SK-N-SH (cell line): ENCODE measurements around the gene MTERF2. TPM values are rescaled to one million over a fixed set of nuclear protein-coding genes. Genes with fewer than 3 reads are reported as not detected.

Source experiments
- CTCF ChIA-PET: fragments of 300-600, 350-600 bp; formaldehyde crosslinking; extraction: SDS; loops from one replicate; lab custom pipeline; 2021; lab: Yijun Ruan, JAX
- POLR2A ChIA-PET: fragments of 350-600 bp; sonication (Branson Sonifier 250); formaldehyde crosslinking; extraction: SDS; loops from one replicate; lab custom pipeline; 2020; ENCODE audit warnings: antibody characterized with exemption, inconsistent platforms; lab: Yijun Ruan, JAX
- DNase-seq: peaks from one replicate; pipeline ENCODE4 v3.0.0; 2012
- H2AFZ ChIP-seq: fragments of 200-600 bp; sonication (generic); 2 replicates; pipeline ENCODE4 v1.8.1; 2016; ENCODE audit warnings: antibody characterized with exemption, mild to moderate bottlenecking, low read depth
- H3F3A ChIP-seq: fragments of 200-600 bp; sonication (generic); replicated peaks from 2 replicates; pipeline ENCODE3; 2016; ENCODE audit warnings: antibody characterized with exemption, mild to moderate bottlenecking; ENCODE audit not compliant: insufficient read depth
- H3K27ac ChIP-seq, 2 experiments: fragments of 200-500 bp in 1 of 2; fragments of 200-600 bp in 1 of 2; sonication (Bioruptor generic) in 1 of 2; sonication (generic), shearing (Covaris generic) in 1 of 2; 2 replicates each; pipeline versions ENCODE4 v1.5.1 to v1.6.1; 2014 to 2016; ENCODE audit warnings: low read depth in 2 of 2, inconsistent platforms in 1 of 2, low read length in 1 of 2, mild to moderate bottlenecking in 1 of 2, mixed read lengths in 1 of 2
- H3K27me3 ChIP-seq: fragments of 200-600 bp; sonication (generic), shearing (Covaris generic); 2 replicates; pipeline ENCODE4 v1.6.1; 2016; ENCODE audit warnings: mixed run types; ENCODE audit not compliant: insufficient read depth
- H3K36me3 ChIP-seq, 2 experiments: fragments of 200-500 bp in 1 of 2; fragments of 200-600 bp in 1 of 2; sonication (Bioruptor generic) in 1 of 2; sonication (generic) in 1 of 2; replicated peaks in 1 of 2; 2 replicates each; pipeline versions ENCODE3 to v1.5.1; 2014 to 2016; ENCODE audit warnings: low read length in 1 of 2, mild to moderate bottlenecking in 1 of 2; ENCODE audit not compliant: insufficient read depth in 2 of 2, control insufficient read depth in 1 of 2
- H3K4me1 ChIP-seq, 2 experiments: fragments of 200-500 bp in 1 of 2; fragments of 200-600 bp in 1 of 2; sonication (Bioruptor generic) in 1 of 2; sonication (generic), shearing (Covaris generic) in 1 of 2; 2 replicates each; pipeline versions ENCODE4 v1.5.1 to v1.6.1; 2014 to 2016; ENCODE audit warnings: low read depth in 1 of 2, low read length in 1 of 2, mixed run types in 1 of 2; ENCODE audit not compliant: insufficient read depth in 2 of 2, control insufficient read depth in 1 of 2
- H3K4me2 ChIP-seq: fragments of 200-600 bp; sonication (generic), shearing (Covaris generic); 2 replicates; pipeline ENCODE4 v1.6.1; 2017; ENCODE audit warnings: mixed run types
- H3K4me3 ChIP-seq, 2 experiments: fragments of 200-500 bp in 1 of 2; fragments of 200-600 bp in 1 of 2; sonication (Bioruptor generic) in 1 of 2; sonication (generic), shearing (Covaris generic) in 1 of 2; 2 replicates each; pipeline versions ENCODE4 v1.5.1 to v1.8.1; 2014 to 2016; ENCODE audit warnings: low read depth in 2 of 2, inconsistent platforms in 1 of 2, low read length in 1 of 2, mild to moderate bottlenecking in 1 of 2, mixed read lengths in 1 of 2, moderate library complexity in 1 of 2
- H3K79me2 ChIP-seq: fragments of 200-600 bp; sonication (generic); 2 replicates; pipeline ENCODE4 v1.8.1; 2017; ENCODE audit warnings: mild to moderate bottlenecking; ENCODE audit not compliant: insufficient read depth
- H3K9ac ChIP-seq: fragments of 200-600 bp; sonication (generic); 2 replicates; pipeline ENCODE4 v1.6.1; 2017; ENCODE audit warnings: mixed run types
- H3K9me2 ChIP-seq: fragments of 200-600 bp; sonication (generic); 2 replicates; pipeline ENCODE4 v1.6.1; 2017; ENCODE audit warnings: mixed run types
- H3K9me3 ChIP-seq: fragments of 200-600 bp; sonication (generic); 2 replicates; pipeline ENCODE4 v1.6.1; 2017; ENCODE audit warnings: mixed run types, mild to moderate bottlenecking, moderate library complexity
- H4K20me1 ChIP-seq: fragments of 200-600 bp; sonication (generic); 2 replicates; pipeline ENCODE4 v1.6.1; 2017; ENCODE audit warnings: mild to moderate bottlenecking, mixed run types; ENCODE audit not compliant: insufficient read depth
- CHD2 ChIP-seq: fragments of 150-350 bp; IDR thresholded peaks from 2 replicates; pipeline ENCODE4 v1.6.1; 2018; ENCODE audit warnings: low read length; ENCODE audit not compliant: partially characterized antibody
- EP300 ChIP-seq, 2 experiments: IDR thresholded peaks; 2 replicates each; pipeline versions ENCODE4 v1.4.0 to v1.6.1; 2012; ENCODE audit warnings: borderline replicate concordance in 1 of 2, low read depth in 1 of 2, low read length in 1 of 2
- EZH2phosphoT487 ChIP-seq: fragments of 200-600 bp; sonication (generic); IDR thresholded peaks from 2 replicates; pipeline ENCODE4 v1.6.1; 2017; ENCODE audit warnings: low read depth, mixed run types, mild to moderate bottlenecking, antibody characterized with exemption, moderate library complexity, borderline replicate concordance
- FOSL2 ChIP-seq: IDR thresholded peaks from 2 replicates; pipeline ENCODE4 v1.4.0; 2012; ENCODE audit warnings: low read depth, mild to moderate bottlenecking, moderate library complexity, borderline replicate concordance
- FOXM1 ChIP-seq: IDR thresholded peaks from 2 replicates; pipeline ENCODE4 v1.4.0; 2012; ENCODE audit warnings: low read depth, mild to moderate bottlenecking
- JUND ChIP-seq: IDR thresholded peaks from 2 replicates; pipeline ENCODE4 v1.4.0; 2012
- MEF2A ChIP-seq: IDR thresholded peaks from 2 replicates; pipeline ENCODE4 v1.4.0; 2012; ENCODE audit warnings: low read depth, borderline replicate concordance
- NRF1 ChIP-seq: IDR thresholded peaks from 2 replicates; pipeline ENCODE4 v1.6.1; 2012; ENCODE audit warnings: low read depth, mild to moderate bottlenecking, low read length
- PBX3 ChIP-seq: IDR thresholded peaks from 2 replicates; pipeline ENCODE4; 2012
- POLR2AphosphoS5 ChIP-seq: IDR thresholded peaks from 2 replicates; pipeline ENCODE4 v1.6.1; 2012; ENCODE audit warnings: low read depth, low read length
- RAD21 ChIP-seq: IDR thresholded peaks from 2 replicates; pipeline ENCODE4 v1.6.1; 2012; ENCODE audit warnings: mild to moderate bottlenecking, low read length
- REST ChIP-seq: IDR thresholded peaks from 2 replicates; pipeline ENCODE4 v1.6.1; 2012; ENCODE audit warnings: mild to moderate bottlenecking, low read depth, low read length, moderate library complexity
- SMC3 ChIP-seq: IDR thresholded peaks from 2 replicates; pipeline ENCODE4 v1.6.1; 2012; ENCODE audit warnings: low read depth, low read length, improper control_type of control experiment
- TAF1 ChIP-seq: IDR thresholded peaks from 2 replicates; pipeline ENCODE4 v1.6.1; 2012; ENCODE audit warnings: low read depth, mild to moderate bottlenecking, low read length, moderate library complexity, borderline replicate concordance
- TCF12 ChIP-seq: IDR thresholded peaks from 2 replicates; pipeline ENCODE4 v1.4.0; 2012
- TEAD4 ChIP-seq: IDR thresholded peaks from 2 replicates; pipeline ENCODE4 v1.4.0; 2012; ENCODE audit warnings: mild to moderate bottlenecking, borderline replicate concordance; ENCODE audit not compliant: insufficient read depth
- YY1 ChIP-seq: IDR thresholded peaks from 2 replicates; pipeline ENCODE4 v1.4.0; 2012; ENCODE audit warnings: low read depth, mild to moderate bottlenecking
- WGBS: methylation state at CpG from one replicate; pipeline ENCODE4 v1.1.6; 2017; ENCODE audit warnings: low lambda C conversion rate; 5-methylcytosine and 5-hydroxymethylcytosine counted together
- polyA plus RNA-seq, 3 experiments: library from polyadenylated mRNA; depleted of rRNA; stranded (reverse); fragments of >200 nt; gene quantifications; 2 replicates each; pipeline ENCODE4 v1.2.3, GENCODE V29; 2012
- TF ChIP-seq, protein P1 (sequence below): fragments of 150-350 bp; IDR thresholded peaks from 2 replicates; pipeline ENCODE4 v1.6.1; 2016; ENCODE audit warnings: mild to moderate bottlenecking, low read depth, low read length
- TF ChIP-seq, protein P2 (sequence below): fragments of 150-350 bp; IDR thresholded peaks from 2 replicates; pipeline ENCODE4 v1.6.1; 2017; ENCODE audit warnings: antibody characterized with exemption, low read length, low read depth, borderline replicate concordance
- TF ChIP-seq, protein P3 (sequence below): IDR thresholded peaks from 2 replicates; pipeline ENCODE4 v1.4.0; 2012; ENCODE audit warnings: low read depth

MTERF2 gene
- polyA plus RNA-seq, 1 of the 3 experiments (the other 2 are of a cell fraction), result 5.9 TPM

DNA sequence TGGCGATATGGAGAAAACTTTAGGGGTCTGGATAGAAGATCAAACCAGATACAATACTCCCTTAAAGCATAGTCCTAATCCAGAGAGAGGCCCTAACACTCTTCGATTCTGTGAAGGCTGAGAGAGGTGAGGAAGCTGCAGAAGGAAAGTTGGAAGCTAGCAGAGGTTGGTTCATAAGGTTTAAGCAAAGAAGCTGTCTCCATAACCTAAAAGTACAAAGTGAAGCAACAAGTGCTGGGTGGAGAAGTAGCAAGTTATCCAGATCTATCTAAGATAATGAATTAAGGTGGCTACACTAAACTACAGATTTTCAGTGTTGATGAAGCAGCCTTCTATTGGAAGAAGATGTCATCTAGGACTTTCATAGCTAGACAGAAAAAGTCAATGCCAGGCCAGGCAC, 24.6 kb upstream of the MTERF2 start:
- CTCF ChIA-PET, result no interaction called here
- Histone ChIP-seq H3K4me1 (no peaks in the 10 kb centered on the region), H3K9me2 (no peaks in the 10 kb centered on the region), H3K9ac (no peak overlapping the region), H4K20me1 (no peaks in the 10 kb centered on the region), H3K4me2 (no peak overlapping the region), H3K79me2 (no peaks in the 10 kb centered on the region), H3K4me3 (no peak overlapping the region), H2AFZ (no peak overlapping the region), H3F3A (no peaks in the 10 kb centered on the region), H3K27ac (no peak overlapping the region), H3K36me3 (no peaks in the 10 kb centered on the region), H3K27me3 (no peaks in the 10 kb centered on the region), H3K9me3 (no peaks in the 10 kb centered on the region)
- no peak for DNase-seq
- POLR2A ChIA-PET, result no interaction called here
- TF ChIP-seq, protein P1, sequence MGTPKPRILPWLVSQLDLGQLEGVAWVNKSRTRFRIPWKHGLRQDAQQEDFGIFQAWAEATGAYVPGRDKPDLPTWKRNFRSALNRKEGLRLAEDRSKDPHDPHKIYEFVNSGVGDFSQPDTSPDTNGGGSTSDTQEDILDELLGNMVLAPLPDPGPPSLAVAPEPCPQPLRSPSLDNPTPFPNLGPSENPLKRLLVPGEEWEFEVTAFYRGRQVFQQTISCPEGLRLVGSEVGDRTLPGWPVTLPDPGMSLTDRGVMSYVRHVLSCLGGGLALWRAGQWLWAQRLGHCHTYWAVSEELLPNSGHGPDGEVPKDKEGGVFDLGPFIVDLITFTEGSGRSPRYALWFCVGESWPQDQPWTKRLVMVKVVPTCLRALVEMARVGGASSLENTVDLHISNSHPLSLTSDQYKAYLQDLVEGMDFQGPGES, result no peak
- TF ChIP-seq CHD2 (no peak), TAF1 (no peak), POLR2AphosphoS5 (no peak), FOXM1 (no peak), YY1 (no peak), NRF1 (no peak), RAD21 (no peak), MEF2A (no peak), JUND (no peak), TEAD4 (no peak), TCF12 (no peak), PBX3 (no peak), FOSL2 (no peak), REST (no peak), EP300 (IDR thresholded peaks at IDR 0.05; ENCODE audit: borderline replicate concordance in 1 of 2, low read depth in 1 of 2, low read length in 1 of 2) (no peak), EZH2phosphoT487 (no peak), SMC3 (no peak)
- TF ChIP-seq, protein P2, sequence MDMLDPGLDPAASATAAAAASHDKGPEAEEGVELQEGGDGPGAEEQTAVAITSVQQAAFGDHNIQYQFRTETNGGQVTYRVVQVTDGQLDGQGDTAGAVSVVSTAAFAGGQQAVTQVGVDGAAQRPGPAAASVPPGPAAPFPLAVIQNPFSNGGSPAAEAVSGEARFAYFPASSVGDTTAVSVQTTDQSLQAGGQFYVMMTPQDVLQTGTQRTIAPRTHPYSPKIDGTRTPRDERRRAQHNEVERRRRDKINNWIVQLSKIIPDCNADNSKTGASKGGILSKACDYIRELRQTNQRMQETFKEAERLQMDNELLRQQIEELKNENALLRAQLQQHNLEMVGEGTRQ, result no peak
- TF ChIP-seq, protein P3, sequence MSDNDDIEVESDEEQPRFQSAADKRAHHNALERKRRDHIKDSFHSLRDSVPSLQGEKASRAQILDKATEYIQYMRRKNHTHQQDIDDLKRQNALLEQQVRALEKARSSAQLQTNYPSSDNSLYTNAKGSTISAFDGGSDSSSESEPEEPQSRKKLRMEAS, result no peak
- 98% methylated on average over 2 of the region's 2 CpGs for WGBS
